ENCODE results near the gene MGLL. TPM values are rescaled to one million over a fixed set of nuclear protein-coding genes. Genes with fewer than 3 reads are reported as not detected.

MGLL gene
- total RNA-seq, 1 experiment from 2014 or later = 6.8 TPM

DNA sequence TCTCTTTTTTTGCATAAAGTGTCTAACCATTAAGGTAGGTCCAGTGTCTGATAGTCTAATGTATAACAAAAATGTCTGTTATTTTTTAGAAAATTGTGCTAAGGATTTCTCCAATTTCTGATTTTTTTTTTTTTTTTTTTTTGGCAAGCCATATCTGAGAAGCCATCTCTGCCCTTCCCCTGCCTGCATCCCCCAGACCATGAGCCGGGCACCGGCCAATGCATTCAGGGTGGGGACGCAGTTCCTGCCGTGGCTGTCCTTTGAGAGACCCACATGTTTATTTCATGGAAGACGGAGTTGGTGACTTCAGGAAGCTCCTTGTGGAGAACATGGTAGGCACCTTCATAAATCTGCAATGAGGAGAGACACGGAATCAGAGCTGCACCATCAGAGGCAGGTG lies 130.3 kb downstream of the MGLL start:
- Histone ChIP-seq H3K79me2 (ENCODE audit: insufficient read depth, low read length) (no peaks in the 10 kb centered on the region), H3K4me2 (ENCODE audit: low read length) (no peak overlapping the region), H3K9ac (ENCODE audit: low read length) (no peak overlapping the region), H3K27ac (ENCODE audit: low read depth, low read length) (no peak overlapping the region), H3K9me2 (ENCODE audit: insufficient read depth) (no peaks in the 10 kb centered on the region), H3K9me3 (ENCODE audit: control insufficient read depth in 1 of 2, insufficient read depth in 1 of 2, low read depth in 1 of 2, low read length in 2 of 2) (no peaks in the 10 kb centered on the region), H3K4me3 (replicated peaks in 1 of 2; ENCODE audit: low read depth in 1 of 2, low read length in 2 of 2) (no peak overlapping the region), H2AFZ (ENCODE audit: low read depth, low read length, poor library complexity, severe bottlenecking) (no peak overlapping the region), H3K4me1 (ENCODE audit: control insufficient read depth in 1 of 2, insufficient read depth in 2 of 2, low read length in 2 of 2) (peaks cover 15 to 46% of the 10 kb centered on the region in 2 experiments), H3K36me3 (ENCODE audit: control insufficient read depth in 1 of 2, insufficient read depth in 2 of 2, low read length in 2 of 2) (no peaks in the 10 kb centered on the region), H4K20me1 (ENCODE audit: insufficient read depth) (no peaks in the 10 kb centered on the region), H3K27me3 (ENCODE audit: insufficient read depth, low read length) (no peaks in the 10 kb centered on the region)
- TF ChIP-seq RAD21 (IDR thresholded peaks at IDR 0.05; ENCODE audit: low read depth) = no peak
- no peak for TF ChIP-seq CEBPB (IDR thresholded peaks at IDR 0.05; ENCODE audit: low read depth)
- TF ChIP-seq, protein P1, sequence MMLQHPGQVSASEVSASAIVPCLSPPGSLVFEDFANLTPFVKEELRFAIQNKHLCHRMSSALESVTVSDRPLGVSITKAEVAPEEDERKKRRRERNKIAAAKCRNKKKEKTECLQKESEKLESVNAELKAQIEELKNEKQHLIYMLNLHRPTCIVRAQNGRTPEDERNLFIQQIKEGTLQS (IDR thresholded peaks at IDR 0.05) = no peak
- TF ChIP-seq POLR2A (IDR thresholded peaks at IDR 0.05; ENCODE audit: borderline replicate concordance, extremely low read depth, insufficient read depth, insufficient read length) = no peak
- TF ChIP-seq SIN3A (IDR thresholded peaks at IDR 0.05; ENCODE audit: low read depth) = no peak
- TF ChIP-seq, protein P2, sequence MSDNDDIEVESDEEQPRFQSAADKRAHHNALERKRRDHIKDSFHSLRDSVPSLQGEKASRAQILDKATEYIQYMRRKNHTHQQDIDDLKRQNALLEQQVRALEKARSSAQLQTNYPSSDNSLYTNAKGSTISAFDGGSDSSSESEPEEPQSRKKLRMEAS (IDR thresholded peaks at IDR 0.05) = no peak
- no peak for TF ChIP-seq ZNF274 (IDR thresholded peaks at IDR 0.05; ENCODE audit: low read depth, low read length)
- TF ChIP-seq SRF (IDR thresholded peaks at IDR 0.05; ENCODE audit: low read depth) = no peak
- TF ChIP-seq SP1 (IDR thresholded peaks at IDR 0.05; ENCODE audit: low read depth) = no peak
- TF ChIP-seq, protein P3, sequence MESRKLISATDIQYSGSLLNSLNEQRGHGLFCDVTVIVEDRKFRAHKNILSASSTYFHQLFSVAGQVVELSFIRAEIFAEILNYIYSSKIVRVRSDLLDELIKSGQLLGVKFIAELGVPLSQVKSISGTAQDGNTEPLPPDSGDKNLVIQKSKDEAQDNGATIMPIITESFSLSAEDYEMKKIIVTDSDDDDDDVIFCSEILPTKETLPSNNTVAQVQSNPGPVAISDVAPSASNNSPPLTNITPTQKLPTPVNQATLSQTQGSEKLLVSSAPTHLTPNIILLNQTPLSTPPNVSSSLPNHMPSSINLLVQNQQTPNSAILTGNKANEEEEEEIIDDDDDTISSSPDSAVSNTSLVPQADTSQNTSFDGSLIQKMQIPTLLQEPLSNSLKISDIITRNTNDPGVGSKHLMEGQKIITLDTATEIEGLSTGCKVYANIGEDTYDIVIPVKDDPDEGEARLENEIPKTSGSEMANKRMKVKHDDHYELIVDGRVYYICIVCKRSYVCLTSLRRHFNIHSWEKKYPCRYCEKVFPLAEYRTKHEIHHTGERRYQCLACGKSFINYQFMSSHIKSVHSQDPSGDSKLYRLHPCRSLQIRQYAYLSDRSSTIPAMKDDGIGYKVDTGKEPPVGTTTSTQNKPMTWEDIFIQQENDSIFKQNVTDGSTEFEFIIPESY (IDR thresholded peaks at IDR 0.05; ENCODE audit: extremely low read depth, insufficient replicate concordance, low read length) = no peak
- TF ChIP-seq JUND (IDR thresholded peaks at IDR 0.05) = no peak
- TF ChIP-seq EZH2 (IDR thresholded peaks at IDR 0.05) = no peak
- ChIA-PET POLR2A (no interaction called here), RAD21 (ENCODE audit: low non-redundant PET in 1 of 2, low total read pairs in 2 of 2, uncharacterized antibody in 2 of 2, unreplicated experiment in 2 of 2) (interaction anchor here in 1 of 2 experiments (0.5 kb wide), 1 partner anchor 70 kb away, joined by 3 read pairs; no protein-coding TSS in a partner anchor), CTCF (no interaction called here)
- ATAC-seq (no peak), DNase-seq (ENCODE audit: low read depth, low spot score) (no peak)
- BruUV-seq (replicated peaks) = no TSS peak
- intact Hi-C loops (cut with micrococcal nuclease) = loop anchor here (1.0 to 2.0 kb wide), 3 partner anchors 139 to 441 kb away; no protein-coding TSS in a partner anchor
